HCT116 (cell line): Measurements from ENCODE around the gene DPYSL5. TPM values are rescaled to one million over a fixed set of nuclear protein-coding genes. Genes with fewer than 3 reads are reported as not detected.

Experiments
- ATAC-seq: fragments of 200-7000 bp; cut with Tn5 transposase; 2 replicates; pipeline ENCODE4 v1.9.1; 2020; ENCODE audit warnings: mild to moderate bottlenecking, moderate library complexity
- BruUV-seq: library from RNA; stranded (reverse); fragments of 400-500 nt; replicated peaks from 2 replicates; lab custom pipeline; 2021; lab: Mats Ljungman, UMichigan
- CTCF ChIA-PET: fragments of 300-600 bp; sonication (Branson Sonifier 250); formaldehyde crosslinking; loops from one replicate; lab custom pipeline; 2021; ENCODE audit warnings: antibody characterized with exemption; lab: Charles Lee
- POLR2A ChIA-PET: fragments of 300-600, 350-600 bp; sonication (Branson Sonifier 250); formaldehyde crosslinking; loops from one replicate; lab custom pipeline; 2021; ENCODE audit warnings: antibody characterized with exemption; lab: Charles Lee
- RAD21 ChIA-PET, 2 experiments: fragments of 300-600 bp; sonication (Branson Sonifier 250); formaldehyde crosslinking; loops; one replicate each; lab custom pipeline; 2023; ENCODE audit warnings: low total read pairs in 2 of 2; ENCODE audit not compliant: uncharacterized antibody in 2 of 2, unreplicated experiment in 2 of 2, low non-redundant PET in 1 of 2; lab: Charles Lee
- DNase-seq: peaks from one replicate; pipeline ENCODE4 v3.0.0-alpha.2; 2010; ENCODE audit warnings: low read depth, low spot score
- H2AFZ ChIP-seq: fragments of 200-600 bp; shearing (Covaris generic), sonication (generic); 2 replicates; pipeline ENCODE4 v1.6.1; 2017; ENCODE audit warnings: low read depth, mixed run types, mixed read lengths, antibody characterized with exemption, low read length; ENCODE audit not compliant: poor library complexity, severe bottlenecking
- H3K27ac ChIP-seq: 2 replicates; pipeline ENCODE4 v1.5.1; 2012; ENCODE audit warnings: low read depth, low read length
- H3K27me3 ChIP-seq: fragments of 200-600 bp; sonication (generic); 2 replicates; pipeline ENCODE4 v1.6.1; 2016; ENCODE audit warnings: mixed run types, low read length, mixed read lengths; ENCODE audit not compliant: insufficient read depth
- H3K36me3 ChIP-seq, 2 experiments: fragments of 200-500 bp in 1 of 2; fragments of 200-600 bp in 1 of 2; sonication (Bioruptor generic) in 1 of 2; sonication (generic) in 1 of 2; 2 replicates each; pipeline versions ENCODE4 v1.5.1 to v1.6.1; 2014 to 2016; ENCODE audit warnings: low read length in 2 of 2, inconsistent platforms in 1 of 2, mixed read lengths in 1 of 2, mixed run types in 1 of 2; ENCODE audit not compliant: insufficient read depth in 2 of 2, control insufficient read depth in 1 of 2
- H3K4me1 ChIP-seq, 2 experiments: fragments of 200-600 bp in 1 of 2; sonication (generic) in 1 of 2; 2 replicates each; pipeline versions ENCODE4 v1.5.1 to v1.6.1; 2012 to 2017; ENCODE audit warnings: low read length in 2 of 2, inconsistent platforms in 1 of 2, mild to moderate bottlenecking in 1 of 2, mixed read lengths in 1 of 2, mixed run types in 1 of 2, moderate library complexity in 1 of 2; ENCODE audit not compliant: insufficient read depth in 2 of 2, control insufficient read depth in 1 of 2
- H3K4me2 ChIP-seq: fragments of 200-600 bp; sonication (generic); 2 replicates; pipeline ENCODE4 v1.6.1; 2017; ENCODE audit warnings: mixed run types, low read length, mixed read lengths
- H3K4me3 ChIP-seq, 2 experiments: fragments of 200-600 bp in 1 of 2; sonication (generic) in 1 of 2; replicated peaks in 1 of 2; 2 replicates each; pipeline ENCODE4 v1.5.1; 2011 to 2016; ENCODE audit warnings: low read length in 2 of 2, control low read depth in 1 of 2, low read depth in 1 of 2, mild to moderate bottlenecking in 1 of 2, mixed read lengths in 1 of 2, mixed run types in 1 of 2
- H3K79me2 ChIP-seq: fragments of 200-600 bp; sonication (generic); 2 replicates; pipeline ENCODE4 v1.6.1; 2017; ENCODE audit warnings: mild to moderate bottlenecking, mixed run types, low read length, moderate library complexity, mixed read lengths; ENCODE audit not compliant: insufficient read depth
- H3K9ac ChIP-seq: fragments of 200-600 bp; sonication (generic); 2 replicates; pipeline ENCODE4 v1.6.1; 2016; ENCODE audit warnings: low read length, mixed read lengths
- H3K9me2 ChIP-seq: fragments of 200-600 bp; sonication (generic), shearing (Covaris generic); 2 replicates; pipeline ENCODE4 v1.6.1; 2017; ENCODE audit warnings: mixed run types, mild to moderate bottlenecking, moderate library complexity; ENCODE audit not compliant: insufficient read depth
- H3K9me3 ChIP-seq, 2 experiments: fragments of 200-500 bp in 1 of 2; fragments of 200-600 bp in 1 of 2; sonication (Bioruptor generic) in 1 of 2; sonication (generic) in 1 of 2; 2 replicates each; pipeline ENCODE4 v1.6.1; 2014 to 2017; ENCODE audit warnings: low read length in 2 of 2, mixed read lengths in 2 of 2, inconsistent platforms in 1 of 2, low read depth in 1 of 2, mild to moderate bottlenecking in 1 of 2, mixed run types in 1 of 2, moderate library complexity in 1 of 2; ENCODE audit not compliant: control insufficient read depth in 1 of 2, insufficient read depth in 1 of 2
- H4K20me1 ChIP-seq: fragments of 200-600 bp; sonication (generic), shearing (Covaris generic); 2 replicates; pipeline ENCODE4 v1.6.1; 2017; ENCODE audit warnings: mixed run types, mild to moderate bottlenecking, moderate library complexity; ENCODE audit not compliant: insufficient read depth
- ATF3 ChIP-seq: IDR thresholded peaks from 2 replicates; pipeline ENCODE4 v1.6.1; 2012
- CBX3 ChIP-seq: IDR thresholded peaks from 2 replicates; pipeline ENCODE4 v1.6.1; 2012; ENCODE audit warnings: low read depth
- CEBPB ChIP-seq: IDR thresholded peaks from 2 replicates; pipeline ENCODE4 v1.6.1; 2012; ENCODE audit warnings: low read depth
- ELF1 ChIP-seq: IDR thresholded peaks from 2 replicates; pipeline ENCODE4 v1.6.1; 2012; ENCODE audit warnings: low read depth, borderline replicate concordance
- EZH2phosphoT487 ChIP-seq: fragments of 200-600 bp; IDR thresholded peaks from 2 replicates; pipeline ENCODE4 v1.6.1; 2018; ENCODE audit warnings: antibody characterized with exemption, borderline replicate concordance
- FOSL1 ChIP-seq: IDR thresholded peaks from 2 replicates; pipeline ENCODE4 v1.6.1; 2012; ENCODE audit warnings: low read depth
- JUND ChIP-seq: IDR thresholded peaks from 2 replicates; pipeline ENCODE4 v1.6.1; 2012
- MAX ChIP-seq: IDR thresholded peaks from 2 replicates; pipeline ENCODE4 v1.6.1; 2012
- POLR2A ChIP-seq: IDR thresholded peaks from 2 replicates; pipeline ENCODE4 v1.7.0; 2011; ENCODE audit warnings: borderline replicate concordance; ENCODE audit not compliant: insufficient read depth, insufficient read length; ENCODE audit errors: extremely low read depth
- POLR2AphosphoS5 ChIP-seq: IDR thresholded peaks from 2 replicates; pipeline ENCODE4 v1.6.1; 2011; ENCODE audit warnings: mild to moderate bottlenecking, low read depth, low read length, moderate library complexity
- RAD21 ChIP-seq: IDR thresholded peaks from 2 replicates; pipeline ENCODE4 v1.6.1; 2012; ENCODE audit warnings: low read depth, mild to moderate bottlenecking
- REST ChIP-seq: IDR thresholded peaks from 2 replicates; pipeline ENCODE4 v1.6.1; 2012; ENCODE audit warnings: low read depth
- TCF7L2 ChIP-seq: IDR thresholded peaks from 2 replicates; pipeline ENCODE4 v1.7.0; 2011; ENCODE audit warnings: borderline replicate concordance, inconsistent platforms; ENCODE audit not compliant: insufficient read depth, insufficient read length; ENCODE audit errors: extremely low read depth
- ZFX ChIP-seq: fragments of 450-650 bp; IDR thresholded peaks from 2 replicates; pipeline ENCODE4 v1.6.1; 2017
- intact Hi-C: fragments of 100-400 bp; cut with micrococcal nuclease; formaldehyde crosslinking; loops from 2 replicates; pipeline ENCODE4 v1.10.0; 2022
- total RNA-seq: library from RNA; stranded (reverse); gene quantifications from one replicate; pipeline ENCODE4 v1.2.1, GENCODE V29; 2021; ENCODE audit not compliant: unreplicated experiment
- TF ChIP-seq, protein P1 (sequence below): IDR thresholded peaks from 2 replicates; pipeline ENCODE4 v1.6.1; 2011; ENCODE audit warnings: mild to moderate bottlenecking, low read length, moderate library complexity; ENCODE audit not compliant: insufficient replicate concordance; ENCODE audit errors: extremely low read depth
- TF ChIP-seq, protein P2 (sequence below), 3 experiments: fragments of 200-600 bp in 1 of 3; sonication (generic) in 1 of 3; IDR thresholded peaks in 2 of 3; conservative IDR thresholded peaks in 1 of 3; 2 replicates each; pipeline ENCODE4 v1.5.1; 2012 to 2017; ENCODE audit warnings: low read depth in 2 of 3, low read length in 2 of 3, antibody characterized with exemption in 1 of 3, borderline replicate concordance in 1 of 3, control low read depth in 1 of 3, mild to moderate bottlenecking in 1 of 3, mixed read lengths in 1 of 3, mixed run types in 1 of 3, moderate library complexity in 1 of 3; ENCODE audit not compliant: insufficient read depth in 1 of 3

DPYSL5 gene
- total RNA-seq, 1 experiment from 2014 or later = 8.4 TPM

DNA sequence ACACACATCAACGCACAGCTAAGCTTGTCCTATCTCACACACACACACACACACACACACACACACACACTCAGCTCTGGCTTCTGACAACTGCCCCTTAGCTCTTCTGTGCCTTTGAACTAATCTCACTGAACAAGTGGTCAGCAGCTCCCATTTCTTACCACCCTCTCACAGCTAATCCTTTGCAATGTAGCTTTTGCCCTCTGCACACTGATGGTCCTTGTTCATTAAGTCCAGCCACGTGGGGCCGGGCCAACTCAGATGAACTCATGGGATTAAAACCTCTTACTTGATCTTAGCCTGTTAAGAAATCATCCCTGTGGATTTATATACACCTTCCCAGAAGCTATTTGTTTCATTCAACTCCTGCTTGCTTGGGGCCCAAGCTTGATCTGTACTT is 36.6 kb downstream of the DPYSL5 start:
- Histone ChIP-seq H3K4me3 (no peak overlapping the region), H3K9me3 (no peaks in the 10 kb centered on the region), H3K36me3 (no peaks in the 10 kb centered on the region), H2AFZ (no peak overlapping the region), H3K4me2 (no peak overlapping the region), H3K27me3 (no peaks in the 10 kb centered on the region), H3K4me1 (no peaks in the 10 kb centered on the region), H3K9ac (no peak overlapping the region), H3K9me2 (no peaks in the 10 kb centered on the region), H3K79me2 (no peaks in the 10 kb centered on the region), H4K20me1 (no peaks in the 10 kb centered on the region), H3K27ac (no peak overlapping the region)
- BruUV-seq = no TSS peak
- intact Hi-C loops = no loop called here
- ATAC-seq (no peak), DNase-seq (no peak)
- CTCF ChIA-PET = interaction anchor here (1.0 kb wide), 1 partner anchor 77 kb away, joined by 3 read pairs; no protein-coding TSS in a partner anchor
- RAD21 ChIA-PET = no interaction called here
- TF ChIP-seq MAX = no peak
- no peak for TF ChIP-seq RAD21
- no peak for TF ChIP-seq POLR2AphosphoS5
- TF ChIP-seq POLR2A = no peak
- TF ChIP-seq REST = no peak
- no peak for TF ChIP-seq JUND
- no peak for TF ChIP-seq TCF7L2
- TF ChIP-seq ZFX = no peak
- TF ChIP-seq, protein P1, sequence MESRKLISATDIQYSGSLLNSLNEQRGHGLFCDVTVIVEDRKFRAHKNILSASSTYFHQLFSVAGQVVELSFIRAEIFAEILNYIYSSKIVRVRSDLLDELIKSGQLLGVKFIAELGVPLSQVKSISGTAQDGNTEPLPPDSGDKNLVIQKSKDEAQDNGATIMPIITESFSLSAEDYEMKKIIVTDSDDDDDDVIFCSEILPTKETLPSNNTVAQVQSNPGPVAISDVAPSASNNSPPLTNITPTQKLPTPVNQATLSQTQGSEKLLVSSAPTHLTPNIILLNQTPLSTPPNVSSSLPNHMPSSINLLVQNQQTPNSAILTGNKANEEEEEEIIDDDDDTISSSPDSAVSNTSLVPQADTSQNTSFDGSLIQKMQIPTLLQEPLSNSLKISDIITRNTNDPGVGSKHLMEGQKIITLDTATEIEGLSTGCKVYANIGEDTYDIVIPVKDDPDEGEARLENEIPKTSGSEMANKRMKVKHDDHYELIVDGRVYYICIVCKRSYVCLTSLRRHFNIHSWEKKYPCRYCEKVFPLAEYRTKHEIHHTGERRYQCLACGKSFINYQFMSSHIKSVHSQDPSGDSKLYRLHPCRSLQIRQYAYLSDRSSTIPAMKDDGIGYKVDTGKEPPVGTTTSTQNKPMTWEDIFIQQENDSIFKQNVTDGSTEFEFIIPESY = no peak
- TF ChIP-seq, protein P2, sequence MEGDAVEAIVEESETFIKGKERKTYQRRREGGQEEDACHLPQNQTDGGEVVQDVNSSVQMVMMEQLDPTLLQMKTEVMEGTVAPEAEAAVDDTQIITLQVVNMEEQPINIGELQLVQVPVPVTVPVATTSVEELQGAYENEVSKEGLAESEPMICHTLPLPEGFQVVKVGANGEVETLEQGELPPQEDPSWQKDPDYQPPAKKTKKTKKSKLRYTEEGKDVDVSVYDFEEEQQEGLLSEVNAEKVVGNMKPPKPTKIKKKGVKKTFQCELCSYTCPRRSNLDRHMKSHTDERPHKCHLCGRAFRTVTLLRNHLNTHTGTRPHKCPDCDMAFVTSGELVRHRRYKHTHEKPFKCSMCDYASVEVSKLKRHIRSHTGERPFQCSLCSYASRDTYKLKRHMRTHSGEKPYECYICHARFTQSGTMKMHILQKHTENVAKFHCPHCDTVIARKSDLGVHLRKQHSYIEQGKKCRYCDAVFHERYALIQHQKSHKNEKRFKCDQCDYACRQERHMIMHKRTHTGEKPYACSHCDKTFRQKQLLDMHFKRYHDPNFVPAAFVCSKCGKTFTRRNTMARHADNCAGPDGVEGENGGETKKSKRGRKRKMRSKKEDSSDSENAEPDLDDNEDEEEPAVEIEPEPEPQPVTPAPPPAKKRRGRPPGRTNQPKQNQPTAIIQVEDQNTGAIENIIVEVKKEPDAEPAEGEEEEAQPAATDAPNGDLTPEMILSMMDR (IDR thresholded peaks at IDR 0.05 in 2 of 3, conservative IDR thresholded peaks at IDR 0.05 in 1 of 3; ENCODE audit: borderline replicate concordance in 1 of 3, insufficient read depth in 1 of 3, low read depth in 2 of 3, low read length in 2 of 3) = no peak
- no peak for TF ChIP-seq ATF3
- TF ChIP-seq FOSL1 = no peak
- TF ChIP-seq EZH2phosphoT487 = no peak
- TF ChIP-seq ELF1 = no peak
- TF ChIP-seq CBX3 = no peak
- TF ChIP-seq CEBPB = no peak
- POLR2A ChIA-PET = no interaction called here
